ENCODE results near the gene GIMAP7. TPM values are rescaled to one million over a fixed set of nuclear protein-coding genes. Genes with fewer than 3 reads are reported as not detected.
"Not testable (repeated sequence)": the region's sequence is repeated elsewhere in the genome, so short reads cannot be mapped to it uniquely, and the experiment has no call there.

GIMAP7 gene
- total RNA-seq, 2 donors from 2014 or later: 62.7 to 68.3 TPM

DNA sequence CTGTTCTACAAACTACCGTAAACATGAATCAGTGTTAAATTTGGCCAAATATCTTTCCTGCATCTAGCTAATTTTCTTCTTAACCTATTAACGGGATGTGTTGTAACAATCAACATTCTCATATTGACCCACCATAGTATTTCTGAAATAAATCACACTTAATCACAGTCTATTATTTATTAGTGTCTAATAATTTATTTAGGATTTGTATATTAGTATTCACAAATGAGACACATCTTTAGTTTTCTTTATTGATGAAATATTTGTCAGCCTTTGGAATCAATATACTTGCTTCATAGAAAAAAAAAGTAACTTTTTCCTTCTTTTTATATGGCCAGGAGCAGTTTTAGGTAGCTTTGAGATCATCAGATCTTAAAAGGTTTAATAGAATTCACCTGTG lies 4.6 kb downstream of the GIMAP7 start:
- peaks cover 30% of the 10 kb centered on the region for H3K36me3 Mint-ChIP-seq (ENCODE audit: low read depth)
- peak overlapping the region; percentile 100 for H3K4me3 Mint-ChIP-seq
- no peaks in the 10 kb centered on the region for H3K27me3 Mint-ChIP-seq
- no peak for DNase-seq
- peaks cover 22% of the 10 kb centered on the region for H3K4me1 Mint-ChIP-seq
- no peaks in the 10 kb centered on the region for H3K9me3 ChIP-seq (ENCODE audit: control insufficient read depth, low read length, poor library complexity, severe bottlenecking)
- ATAC-seq: no peak
- peak overlapping the region; percentile 94 for H3K27ac Mint-ChIP-seq

DNA sequence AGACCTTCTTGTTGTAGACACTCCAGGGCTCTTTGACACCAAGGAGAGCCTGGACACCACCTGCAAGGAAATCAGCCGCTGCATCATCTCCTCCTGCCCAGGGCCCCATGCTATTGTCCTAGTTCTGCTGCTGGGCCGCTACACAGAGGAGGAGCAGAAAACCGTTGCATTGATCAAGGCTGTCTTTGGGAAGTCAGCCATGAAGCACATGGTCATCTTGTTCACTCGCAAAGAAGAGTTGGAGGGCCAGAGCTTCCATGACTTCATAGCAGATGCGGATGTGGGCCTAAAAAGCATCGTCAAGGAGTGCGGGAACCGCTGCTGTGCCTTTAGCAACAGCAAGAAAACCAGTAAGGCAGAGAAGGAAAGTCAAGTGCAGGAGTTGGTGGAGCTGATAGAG lies 5.5 kb downstream of the GIMAP7 start:
- Mint-ChIP-seq H3K4me3 (peak overlapping the region; percentile 100), H3K27ac (peak overlapping the region; percentile 94), H3K27me3 (no peaks in the 10 kb centered on the region), H3K36me3 (ENCODE audit: low read depth) (peaks cover 27% of the 10 kb centered on the region), H3K4me1 (peaks cover 18% of the 10 kb centered on the region)
- DNase-seq: no peak
- peak; percentile 25 for ATAC-seq
- no peaks in the 10 kb centered on the region for H3K9me3 ChIP-seq (ENCODE audit: control insufficient read depth, low read length, poor library complexity, severe bottlenecking)

DNA sequence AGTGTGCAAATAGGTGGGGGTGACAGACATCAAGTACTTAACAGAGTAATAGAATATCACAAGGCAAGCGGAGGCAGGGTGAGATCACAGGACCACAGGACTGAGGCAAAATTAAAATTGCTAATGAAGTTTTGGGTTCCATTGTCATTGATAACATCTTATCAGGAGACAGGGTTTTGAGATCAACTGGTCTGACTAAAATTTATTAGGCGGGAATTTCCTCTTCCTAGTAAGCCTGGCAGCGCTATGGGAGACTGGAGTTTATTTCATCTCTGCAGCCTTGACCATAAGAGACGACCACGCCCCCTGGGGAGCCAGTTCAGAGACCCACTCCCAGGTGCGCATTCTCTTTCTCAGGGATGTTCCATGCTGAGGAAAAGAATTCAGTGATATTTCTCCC lies 8.3 kb downstream of the GIMAP7 start:
- H3K4me3 Mint-ChIP-seq: peak overlapping the region; percentile 28
- peak overlapping the region; percentile 94 for H3K27ac Mint-ChIP-seq
- peaks cover 23% of the 10 kb centered on the region for H3K36me3 Mint-ChIP-seq (ENCODE audit: low read depth)
- H3K4me1 Mint-ChIP-seq: peaks cover 18% of the 10 kb centered on the region
- H3K9me3 ChIP-seq (ENCODE audit: control insufficient read depth, low read length, poor library complexity, severe bottlenecking); H3K27me3 Mint-ChIP-seq; DNase-seq; ATAC-seq: not testable (repeated sequence)

DNA sequence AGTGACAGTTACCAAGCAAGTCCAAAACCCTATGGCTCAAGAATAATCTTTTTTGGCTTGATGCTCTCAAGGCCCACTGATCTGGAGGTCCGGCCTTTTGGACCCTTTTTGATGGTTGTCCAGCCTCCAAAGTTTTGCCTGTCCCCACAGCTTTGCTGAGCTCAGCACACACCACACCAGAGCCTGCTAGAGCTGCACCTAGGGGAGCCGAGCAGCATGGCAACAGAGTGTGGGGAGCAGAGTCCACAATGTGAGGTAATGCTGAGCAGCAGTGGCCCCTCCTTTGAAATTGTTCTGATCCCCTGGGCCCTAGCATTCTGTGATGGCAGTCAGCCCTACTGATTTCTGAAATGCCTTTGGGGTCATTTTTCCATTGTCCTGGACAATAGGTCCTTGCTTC lies 9.3 kb downstream of the GIMAP7 start:
- Mint-ChIP-seq H3K36me3 (ENCODE audit: low read depth) (peaks cover 18% of the 10 kb centered on the region), H3K4me3 (no peak overlapping the region), H3K27me3 (no peaks in the 10 kb centered on the region), H3K4me1 (peaks cover 18% of the 10 kb centered on the region), H3K27ac (peak overlapping the region; percentile 0)
- ATAC-seq: peak; percentile 46
- peaks cover 7% of the 10 kb centered on the region for H3K9me3 ChIP-seq (ENCODE audit: control insufficient read depth, low read length, poor library complexity, severe bottlenecking)
- DNase-seq: no peak

DNA sequence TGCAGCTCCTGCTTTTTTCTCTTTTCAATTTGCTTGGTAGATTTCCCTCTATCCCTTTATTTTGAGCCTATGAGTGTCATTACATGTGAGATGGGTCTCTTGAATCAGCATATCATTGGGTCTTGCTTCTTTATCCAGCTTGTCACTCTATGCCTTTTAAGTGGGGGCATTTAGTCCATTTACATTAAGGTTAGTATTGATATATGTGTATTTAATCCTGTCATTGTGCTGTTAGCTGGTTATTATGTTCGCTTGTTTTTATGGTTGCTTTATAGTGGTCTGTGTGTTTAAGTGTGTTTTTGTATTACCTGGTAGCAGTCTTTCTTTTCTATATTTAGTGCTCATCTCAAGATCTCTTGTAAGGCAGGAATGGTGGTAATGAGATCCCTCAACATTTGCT lies 17.0 kb downstream of the GIMAP7 start:
- H3K9me3 ChIP-seq (ENCODE audit: control insufficient read depth, low read length, poor library complexity, severe bottlenecking): peaks cover 13% of the 10 kb centered on the region
- Mint-ChIP-seq H3K27ac (no peak overlapping the region), H3K4me1 (no peaks in the 10 kb centered on the region), H3K4me3 (no peak overlapping the region), H3K36me3 (ENCODE audit: low read depth) (peaks cover 4% of the 10 kb centered on the region), H3K27me3 (no peaks in the 10 kb centered on the region)
- DNase-seq (no peak), ATAC-seq (no peak)

DNA sequence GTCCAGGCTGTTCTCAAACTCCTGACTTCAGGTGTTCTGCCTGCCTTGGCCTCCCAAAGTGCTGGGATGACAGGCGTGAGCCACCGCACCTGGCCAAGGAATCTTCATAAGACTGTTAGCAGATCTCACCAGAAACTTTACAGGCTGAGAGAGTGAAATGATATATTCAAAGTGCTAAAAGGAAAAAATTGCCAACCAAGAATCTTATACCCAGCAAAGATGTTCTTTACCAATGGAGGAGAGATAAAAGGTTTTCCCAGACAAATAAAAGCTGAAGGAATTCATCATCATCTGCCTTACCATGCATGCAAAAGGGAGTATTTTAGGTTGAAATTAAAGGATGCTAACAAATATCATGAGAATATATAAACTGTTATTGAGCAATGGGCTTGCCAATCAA lies 23.6 kb downstream of the GIMAP7 start:
- DNase-seq (no peak), ATAC-seq (no peak)

DNA sequence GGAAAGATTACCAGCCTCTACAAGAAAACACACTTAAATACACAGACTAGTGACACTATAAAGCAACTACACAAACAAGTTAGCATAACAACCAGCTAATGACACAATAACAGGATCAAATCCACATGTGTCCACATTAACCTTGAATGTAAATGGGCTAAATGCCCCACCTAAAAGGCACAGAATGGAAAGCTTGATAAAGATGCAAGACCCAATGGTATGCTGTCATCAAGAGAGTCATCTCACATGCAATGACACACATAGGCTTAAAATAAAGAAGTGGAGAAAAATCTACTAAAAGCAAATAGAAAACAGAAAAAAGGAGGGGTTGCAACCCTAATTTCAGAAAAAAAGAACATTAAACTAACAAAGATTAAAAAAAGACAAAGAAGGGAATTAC lies 38.5 kb downstream of the GIMAP7 start:
- ATAC-seq (no peak), DNase-seq (no peak)
- peaks cover 4% of the 10 kb centered on the region for H3K36me3 Mint-ChIP-seq (ENCODE audit: low read depth)
- peaks cover 14% of the 10 kb centered on the region for H3K4me1 Mint-ChIP-seq
- H3K4me3 Mint-ChIP-seq: no peak overlapping the region
- H3K27me3 Mint-ChIP-seq: no peaks in the 10 kb centered on the region
- H3K27ac Mint-ChIP-seq: peak overlapping the region; percentile 19
- peaks cover 3% of the 10 kb centered on the region for H3K9me3 ChIP-seq (ENCODE audit: control insufficient read depth, low read length, poor library complexity, severe bottlenecking)

More for the DNA sequence above, 23.6 kb downstream of the GIMAP7 start:
- Mint-ChIP-seq H3K27ac (no peak overlapping the region), H3K4me1 (peaks cover 2% of the 10 kb centered on the region), H3K27me3 (no peaks in the 10 kb centered on the region), H3K36me3 (ENCODE audit: low read depth) (peaks cover 3% of the 10 kb centered on the region), H3K4me3 (no peak overlapping the region)
- peaks cover 13% of the 10 kb centered on the region for H3K9me3 ChIP-seq (ENCODE audit: control insufficient read depth, low read length, poor library complexity, severe bottlenecking)

DNA sequence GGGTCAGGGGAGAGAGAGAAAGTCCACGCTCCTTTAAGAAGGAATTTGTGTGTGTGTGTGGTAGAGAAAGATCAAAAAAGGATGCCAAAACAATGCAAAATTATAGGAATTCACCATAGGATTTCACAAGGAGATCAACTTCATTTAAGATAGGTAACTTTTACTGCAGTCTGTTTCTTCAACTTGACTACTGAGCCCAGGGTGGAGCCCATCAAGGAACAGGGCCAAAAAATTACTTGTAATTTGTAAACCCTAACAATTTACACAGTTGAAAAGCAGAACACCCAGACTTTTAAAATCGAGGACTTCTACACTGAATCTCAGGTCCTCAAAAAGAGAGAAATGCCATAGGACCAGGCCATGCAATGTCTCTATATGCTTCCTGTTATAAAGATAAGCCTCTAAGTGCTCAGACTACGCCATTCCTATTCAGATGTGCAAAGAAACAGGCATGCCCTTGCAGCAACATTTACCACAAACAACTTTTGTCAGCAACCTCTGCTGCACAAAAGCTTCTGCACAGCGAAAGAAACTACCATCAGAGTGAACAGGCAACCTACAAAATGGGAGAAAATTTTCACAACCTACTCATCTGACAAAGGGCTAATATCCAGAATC lies 42.0 kb downstream of the GIMAP7 start:
- peak overlapping the region; percentile 75 for H3K4me3 Mint-ChIP-seq
- ATAC-seq: peak; percentile 98
- H3K36me3 Mint-ChIP-seq (ENCODE audit: low read depth): peaks cover 4% of the 10 kb centered on the region
- peak overlapping the region; percentile 86 for H3K27ac Mint-ChIP-seq
- no peak for DNase-seq
- no peaks in the 10 kb centered on the region for H3K27me3 Mint-ChIP-seq
- H3K4me1 Mint-ChIP-seq: peaks cover 14% of the 10 kb centered on the region
- peaks cover 3% of the 10 kb centered on the region for H3K9me3 ChIP-seq (ENCODE audit: control insufficient read depth, low read length, poor library complexity, severe bottlenecking)

DNA sequence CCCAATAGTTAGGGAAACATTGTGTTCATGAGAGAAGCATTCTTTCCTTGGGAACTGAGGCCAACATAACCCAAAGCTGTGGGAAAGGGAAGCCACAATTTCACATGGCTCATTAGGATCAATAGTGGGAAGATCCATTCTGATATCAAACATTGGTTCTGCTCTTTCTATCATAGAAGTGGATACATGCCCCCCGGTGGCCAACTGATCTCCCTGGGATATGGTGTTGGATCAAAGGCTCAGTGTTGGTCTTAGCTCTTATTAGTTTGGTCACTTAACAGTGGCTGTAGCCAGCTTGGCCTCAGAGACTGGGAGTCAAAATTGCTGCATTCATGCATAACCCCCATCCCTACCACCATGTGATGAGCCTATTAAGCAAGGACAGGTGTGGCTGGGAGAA lies 45.8 kb downstream of the GIMAP7 start:
- no peak for ATAC-seq
- Mint-ChIP-seq H3K36me3 (ENCODE audit: low read depth) (peaks cover 3% of the 10 kb centered on the region), H3K4me1 (peaks cover 32% of the 10 kb centered on the region), H3K27me3 (no peaks in the 10 kb centered on the region), H3K27ac (no peak overlapping the region), H3K4me3 (no peak overlapping the region)
- H3K9me3 ChIP-seq (ENCODE audit: control insufficient read depth, low read length, poor library complexity, severe bottlenecking): no peaks in the 10 kb centered on the region
- DNase-seq: no peak

DNA sequence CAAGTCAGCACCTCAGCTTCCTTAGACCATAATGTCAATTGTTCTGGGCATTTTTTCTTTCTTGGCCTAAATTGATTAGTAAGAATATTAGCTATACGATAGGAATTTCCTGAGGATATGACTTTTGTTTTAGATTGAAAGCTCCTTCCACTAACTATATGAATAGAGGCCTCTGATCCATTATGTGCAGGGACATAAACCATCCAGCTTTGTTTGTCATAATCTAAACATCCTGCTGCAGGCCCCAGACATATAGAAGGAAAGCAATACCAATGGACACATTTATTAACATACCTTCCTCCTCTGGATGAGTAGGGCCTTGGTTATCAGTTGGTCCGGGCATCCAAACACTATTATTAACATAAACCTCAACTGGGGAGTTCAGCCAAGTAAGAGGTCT lies 48.2 kb downstream of the GIMAP7 start:
- DNase-seq: no peak
- H3K27ac Mint-ChIP-seq: peak overlapping the region; percentile 79
- peaks cover 8% of the 10 kb centered on the region for H3K36me3 Mint-ChIP-seq (ENCODE audit: low read depth)
- ATAC-seq: no peak
- H3K9me3 ChIP-seq (ENCODE audit: control insufficient read depth, low read length, poor library complexity, severe bottlenecking): no peaks in the 10 kb centered on the region
- peak overlapping the region; percentile 71 for H3K4me3 Mint-ChIP-seq
- H3K4me1 Mint-ChIP-seq: peaks cover 29% of the 10 kb centered on the region
- no peaks in the 10 kb centered on the region for H3K27me3 Mint-ChIP-seq

DNA sequence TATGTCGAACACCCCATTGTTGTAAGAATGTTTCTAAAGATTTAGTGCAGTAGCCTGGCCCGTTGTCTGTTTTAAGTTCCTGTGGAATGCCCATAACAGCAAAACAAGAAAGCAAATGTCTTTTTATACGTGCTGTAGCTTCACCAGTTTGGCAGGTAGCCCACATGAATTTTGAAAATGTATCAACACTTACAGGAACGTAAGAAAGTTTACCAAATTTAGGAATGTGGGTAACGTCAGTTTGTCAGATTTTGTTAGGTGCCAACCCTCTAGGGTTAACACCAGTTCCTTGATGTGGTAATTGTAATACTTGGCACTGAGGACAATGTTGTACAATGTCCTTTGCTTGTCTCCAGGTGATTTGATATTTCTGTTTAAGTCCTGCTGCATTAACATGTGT lies 49.3 kb downstream of the GIMAP7 start:
- Mint-ChIP-seq H3K36me3 (ENCODE audit: low read depth) (peaks cover 10% of the 10 kb centered on the region), H3K27me3 (no peaks in the 10 kb centered on the region), H3K27ac (peak overlapping the region; percentile 79), H3K4me1 (peaks cover 28% of the 10 kb centered on the region), H3K4me3 (peak overlapping the region; percentile 71)
- DNase-seq: no peak
- H3K9me3 ChIP-seq (ENCODE audit: control insufficient read depth, low read length, poor library complexity, severe bottlenecking): no peaks in the 10 kb centered on the region
- peak; percentile 14 for ATAC-seq

DNA sequence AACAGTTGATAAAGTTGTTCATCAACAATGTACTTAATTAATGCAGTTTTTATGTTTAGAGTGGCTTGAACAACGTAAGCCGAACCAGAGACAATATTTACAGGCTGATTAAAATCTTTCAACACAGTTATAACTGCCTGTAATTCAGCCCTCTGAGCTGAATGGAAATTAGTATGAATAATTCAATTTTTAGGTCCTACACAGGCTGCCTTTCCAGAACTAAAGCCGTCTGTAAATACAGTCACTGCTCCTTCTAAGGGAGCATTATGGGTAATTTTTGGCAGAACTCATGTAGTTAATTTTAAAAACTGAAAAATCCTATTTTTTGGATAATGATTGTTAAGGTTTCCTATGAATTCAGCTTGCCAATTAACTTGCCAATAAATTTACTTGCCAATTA lies 49.9 kb downstream of the GIMAP7 start:
- Mint-ChIP-seq H3K4me3 (peak overlapping the region; percentile 71), H3K27me3 (no peaks in the 10 kb centered on the region)

DNA sequence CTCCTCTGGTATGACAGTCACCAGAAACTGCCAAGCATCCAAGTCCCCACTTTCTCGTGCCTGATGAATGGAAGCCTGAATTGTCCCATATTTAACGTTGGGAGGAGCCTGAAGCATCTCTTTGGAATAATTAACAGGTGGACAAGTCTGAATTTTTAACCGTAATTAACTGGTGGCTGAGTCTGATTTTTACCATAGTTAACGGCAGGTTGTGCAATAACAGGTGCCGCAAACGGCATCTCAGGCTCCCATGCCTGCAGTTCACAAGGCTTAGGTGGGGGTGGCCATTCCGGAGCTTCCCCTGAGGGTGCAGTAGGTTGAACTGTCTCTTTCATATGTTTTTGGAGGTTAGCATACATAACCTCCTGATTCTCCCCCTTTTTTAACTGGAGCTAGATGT lies 50.6 kb downstream of the GIMAP7 start:
- peaks cover 17% of the 10 kb centered on the region for H3K36me3 Mint-ChIP-seq (ENCODE audit: low read depth)

More for the DNA sequence above, 49.9 kb downstream of the GIMAP7 start:
- H3K9me3 ChIP-seq (ENCODE audit: control insufficient read depth, low read length, poor library complexity, severe bottlenecking): no peaks in the 10 kb centered on the region
- DNase-seq (no peak), ATAC-seq (no peak)
- Mint-ChIP-seq H3K4me1 (peaks cover 32% of the 10 kb centered on the region), H3K36me3 (ENCODE audit: low read depth) (peaks cover 16% of the 10 kb centered on the region), H3K27ac (peak overlapping the region; percentile 79)

DNA sequence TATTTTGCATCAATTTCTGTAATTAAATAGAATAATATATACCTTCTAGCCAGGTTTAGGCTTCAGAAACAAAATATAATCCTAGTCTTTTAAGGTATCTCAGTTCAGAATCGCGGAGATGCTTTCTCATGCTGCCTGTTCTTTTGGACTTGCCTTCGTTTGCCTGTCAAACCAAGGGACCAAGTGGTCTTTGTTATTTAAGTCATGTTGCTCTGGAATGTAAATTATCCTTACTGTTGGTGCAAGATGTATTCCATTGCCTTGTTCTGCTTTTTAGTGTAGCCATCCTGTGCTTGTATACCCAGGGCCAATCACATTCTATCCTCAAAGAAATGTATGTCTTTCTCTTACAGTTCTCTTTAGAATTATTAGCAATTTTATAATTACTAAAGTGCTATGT lies 51.5 kb downstream of the GIMAP7 start:
- Mint-ChIP-seq H3K27ac (peak overlapping the region; percentile 89), H3K4me1 (peaks cover 34% of the 10 kb centered on the region), H3K4me3 (no peak overlapping the region), H3K36me3 (ENCODE audit: low read depth) (peaks cover 17% of the 10 kb centered on the region), H3K27me3 (no peaks in the 10 kb centered on the region)
- ATAC-seq: no peak
- peaks cover 10% of the 10 kb centered on the region for H3K9me3 ChIP-seq (ENCODE audit: control insufficient read depth, low read length, poor library complexity, severe bottlenecking)
- DNase-seq: no peak

More for the DNA sequence above, 50.6 kb downstream of the GIMAP7 start:
- H3K4me1 Mint-ChIP-seq: peaks cover 34% of the 10 kb centered on the region
- peak overlapping the region; percentile 41 for H3K4me3 Mint-ChIP-seq
- H3K27ac Mint-ChIP-seq: peak overlapping the region; percentile 89
- peaks cover 3% of the 10 kb centered on the region for H3K9me3 ChIP-seq (ENCODE audit: control insufficient read depth, low read length, poor library complexity, severe bottlenecking)
- DNase-seq (no peak), ATAC-seq (no peak)
- H3K27me3 Mint-ChIP-seq: no peaks in the 10 kb centered on the region
